Measurements from ENCODE around the gene SCNN1G. TPM values are rescaled to one million over a fixed set of nuclear protein-coding genes. Genes with fewer than 3 reads are reported as not detected.
A peak's percentile ranks its signal among the peaks of the same experiment; 100 is the strongest.

The SCNN1G gene
- total RNA-seq (2014; rRNA removed; shearing (Covaris generic)), result not detected in 2 replicates
- not detected in 2 replicates for total RNA-seq (2022)
- not detected for Bru-seq, nascent RNA
- not detected for BruChase-seq, experiment 1, labeled RNA remaining after a 6-hour chase
- BruChase-seq, experiment 2, labeled RNA remaining after a 2-hour chase, result not detected
- long read RNA-seq, result 0 reads

- H3K4me3 ChIP-seq (ENCODE audit: low read depth, low read length, poor library complexity, severe bottlenecking), result no peak within 1 kb of the TSS
- no TSS peak for BruUV-seq (replicated peaks)
- H2AFZ ChIP-seq (ENCODE audit: low read length), result no peak within 1 kb of the TSS
Measured at GRCh38 chr16:23182679-23183542, at the start of gene SCNN1G. SCNN1G (plus strand) TSS chr16:23182745; CDS start chr16:23186272, 3,527 bp downstream.

GRCh38 chr16:23132775-23133463 lies 49.6 kb upstream of the SCNN1G start:
- H3K36me3 ChIP-seq (ENCODE audit: insufficient read depth, low read length), result no peaks in the 10 kb centered on the region
- no peak overlapping the region for H2AFZ ChIP-seq (ENCODE audit: low read length)
- H3K4me1 ChIP-seq (ENCODE audit: insufficient read depth, low read length, poor library complexity, severe bottlenecking), result peaks cover 20% of the 10 kb centered on the region
- peaks cover 59% of the 10 kb centered on the region for H3K79me2 ChIP-seq (ENCODE audit: insufficient read depth, low read depth, low read length)
- no TSS peak for BruUV-seq (replicated peaks)
- ChIA-PET POLR2A (interaction anchor here (0.6 to 1.5 kb wide), 3 partner anchors 11 to 25 kb away, joined by 3 to 4 read pairs (median 3); no protein-coding TSS in a partner anchor), CTCF (ENCODE audit: unreplicated experiment) (no interaction called here)
- no peaks in the 10 kb centered on the region for H3K9me2 ChIP-seq (ENCODE audit: insufficient read depth, low read length)
- peaks cover 14% of the 10 kb centered on the region for H4K20me1 ChIP-seq (ENCODE audit: insufficient read depth, low read length)
- intact Hi-C loops (cut with micrococcal nuclease; ENCODE audit: unreplicated experiment), result no loop called here
- H3K4me3 ChIP-seq (ENCODE audit: low read depth, low read length, poor library complexity, severe bottlenecking), result no peak overlapping the region
- H3K4me2 ChIP-seq (ENCODE audit: low read length), result no peak overlapping the region
- H3K9me3 ChIP-seq (ENCODE audit: low read length), result peaks cover 17% of the 10 kb centered on the region; the same call in 1 of the 2 replicates
- no peak for TF ChIP-seq EZH2phosphoT487 (IDR thresholded peaks at IDR 0.05; ENCODE audit: borderline replicate concordance, low read depth, low read length)
- TF ChIP-seq, protein P1, sequence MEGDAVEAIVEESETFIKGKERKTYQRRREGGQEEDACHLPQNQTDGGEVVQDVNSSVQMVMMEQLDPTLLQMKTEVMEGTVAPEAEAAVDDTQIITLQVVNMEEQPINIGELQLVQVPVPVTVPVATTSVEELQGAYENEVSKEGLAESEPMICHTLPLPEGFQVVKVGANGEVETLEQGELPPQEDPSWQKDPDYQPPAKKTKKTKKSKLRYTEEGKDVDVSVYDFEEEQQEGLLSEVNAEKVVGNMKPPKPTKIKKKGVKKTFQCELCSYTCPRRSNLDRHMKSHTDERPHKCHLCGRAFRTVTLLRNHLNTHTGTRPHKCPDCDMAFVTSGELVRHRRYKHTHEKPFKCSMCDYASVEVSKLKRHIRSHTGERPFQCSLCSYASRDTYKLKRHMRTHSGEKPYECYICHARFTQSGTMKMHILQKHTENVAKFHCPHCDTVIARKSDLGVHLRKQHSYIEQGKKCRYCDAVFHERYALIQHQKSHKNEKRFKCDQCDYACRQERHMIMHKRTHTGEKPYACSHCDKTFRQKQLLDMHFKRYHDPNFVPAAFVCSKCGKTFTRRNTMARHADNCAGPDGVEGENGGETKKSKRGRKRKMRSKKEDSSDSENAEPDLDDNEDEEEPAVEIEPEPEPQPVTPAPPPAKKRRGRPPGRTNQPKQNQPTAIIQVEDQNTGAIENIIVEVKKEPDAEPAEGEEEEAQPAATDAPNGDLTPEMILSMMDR (conservative IDR thresholded peaks at IDR 0.05; ENCODE audit: low read length), result no peak
- no peak for DNase-seq (ENCODE audit: low spot score)
- H3K27ac ChIP-seq (ENCODE audit: low read depth, low read length, poor library complexity, severe bottlenecking), result no peak overlapping the region

More at GRCh38 chr16:23182679-23183542, at the start of gene SCNN1G:
- no peaks in the 10 kb centered on the region for H3K9me2 ChIP-seq (ENCODE audit: insufficient read depth, low read length)
- H3K79me2 ChIP-seq (ENCODE audit: insufficient read depth, low read depth, low read length), result no peaks in the 10 kb centered on the region
- H3K36me3 ChIP-seq (ENCODE audit: insufficient read depth, low read length), result no peaks in the 10 kb centered on the region
- ChIA-PET POLR2A (interaction anchor here (0.7 to 2.0 kb wide), 3 partner anchors 180 to 254 kb away, joined by 3 to 7 read pairs (median 5); no protein-coding TSS in a partner anchor), CTCF (ENCODE audit: unreplicated experiment) (no interaction called here)
- TF ChIP-seq EZH2phosphoT487 (IDR thresholded peaks at IDR 0.05; ENCODE audit: borderline replicate concordance, low read depth, low read length), result no peak
- TF ChIP-seq, protein P1 (conservative IDR thresholded peaks at IDR 0.05; ENCODE audit: low read length), result peak; percentile 46
- H3K4me2 ChIP-seq (ENCODE audit: low read length), result peak within 1 kb of the TSS; percentile 40
- peaks cover 4% of the 10 kb centered on the region for H3K4me1 ChIP-seq (ENCODE audit: insufficient read depth, low read length, poor library complexity, severe bottlenecking)
- intact Hi-C loops (cut with micrococcal nuclease; ENCODE audit: unreplicated experiment), result loop anchor here (1.0 to 5.0 kb wide), 2 partner anchors 114 to 251 kb away; no protein-coding TSS in a partner anchor
- no peaks in the 10 kb centered on the region for H3K9me3 ChIP-seq (ENCODE audit: low read length)
- H4K20me1 ChIP-seq (ENCODE audit: insufficient read depth, low read length), result no peaks in the 10 kb centered on the region
- DNase-seq (ENCODE audit: low spot score), result no peak
- H3K27ac ChIP-seq (ENCODE audit: low read depth, low read length, poor library complexity, severe bottlenecking), result no peak within 1 kb of the TSS

Measured in OCI-LY7 (cell line).